HCT116 (cell line): ENCODE data around the gene PRDX3. TPM values are rescaled to one million over a fixed set of nuclear protein-coding genes. Genes with fewer than 3 reads are reported as not detected.

Experiments used
- ATAC-seq: fragments of 200-7000 bp; cut with Tn5 transposase; 2 replicates; pipeline ENCODE4 v1.9.1; 2020; ENCODE audit warnings: mild to moderate bottlenecking, moderate library complexity
- BruUV-seq: library from RNA; stranded (reverse); fragments of 400-500 nt; replicated peaks from 2 replicates; lab custom pipeline; 2021; lab: Mats Ljungman, UMichigan
- CTCF ChIA-PET: fragments of 300-600 bp; sonication (Branson Sonifier 250); formaldehyde crosslinking; loops from one replicate; lab custom pipeline; 2021; ENCODE audit warnings: antibody characterized with exemption; lab: Charles Lee
- POLR2A ChIA-PET: fragments of 300-600, 350-600 bp; sonication (Branson Sonifier 250); formaldehyde crosslinking; loops from one replicate; lab custom pipeline; 2021; ENCODE audit warnings: antibody characterized with exemption; lab: Charles Lee
- RAD21 ChIA-PET, 2 experiments: fragments of 300-600 bp; sonication (Branson Sonifier 250); formaldehyde crosslinking; loops; one replicate each; lab custom pipeline; 2023; ENCODE audit warnings: low total read pairs in 2 of 2; ENCODE audit not compliant: uncharacterized antibody in 2 of 2, unreplicated experiment in 2 of 2, low non-redundant PET in 1 of 2; lab: Charles Lee
- DNase-seq: peaks from one replicate; pipeline ENCODE4 v3.0.0-alpha.2; 2010; ENCODE audit warnings: low read depth, low spot score
- H2AFZ ChIP-seq: fragments of 200-600 bp; shearing (Covaris generic), sonication (generic); 2 replicates; pipeline ENCODE4 v1.6.1; 2017; ENCODE audit warnings: low read depth, mixed run types, mixed read lengths, antibody characterized with exemption, low read length; ENCODE audit not compliant: poor library complexity, severe bottlenecking
- H3K27ac ChIP-seq: 2 replicates; pipeline ENCODE4 v1.5.1; 2012; ENCODE audit warnings: low read depth, low read length
- H3K27me3 ChIP-seq: fragments of 200-600 bp; sonication (generic); 2 replicates; pipeline ENCODE4 v1.6.1; 2016; ENCODE audit warnings: mixed run types, low read length, mixed read lengths; ENCODE audit not compliant: insufficient read depth
- H3K36me3 ChIP-seq, 2 experiments: fragments of 200-500 bp in 1 of 2; fragments of 200-600 bp in 1 of 2; sonication (Bioruptor generic) in 1 of 2; sonication (generic) in 1 of 2; 2 replicates each; pipeline versions ENCODE4 v1.5.1 to v1.6.1; 2014 to 2016; ENCODE audit warnings: low read length in 2 of 2, inconsistent platforms in 1 of 2, mixed read lengths in 1 of 2, mixed run types in 1 of 2; ENCODE audit not compliant: insufficient read depth in 2 of 2, control insufficient read depth in 1 of 2
- H3K4me1 ChIP-seq, 2 experiments: fragments of 200-600 bp in 1 of 2; sonication (generic) in 1 of 2; 2 replicates each; pipeline versions ENCODE4 v1.5.1 to v1.6.1; 2012 to 2017; ENCODE audit warnings: low read length in 2 of 2, inconsistent platforms in 1 of 2, mild to moderate bottlenecking in 1 of 2, mixed read lengths in 1 of 2, mixed run types in 1 of 2, moderate library complexity in 1 of 2; ENCODE audit not compliant: insufficient read depth in 2 of 2, control insufficient read depth in 1 of 2
- H3K4me2 ChIP-seq: fragments of 200-600 bp; sonication (generic); 2 replicates; pipeline ENCODE4 v1.6.1; 2017; ENCODE audit warnings: mixed run types, low read length, mixed read lengths
- H3K4me3 ChIP-seq, 2 experiments: fragments of 200-600 bp in 1 of 2; sonication (generic) in 1 of 2; replicated peaks in 1 of 2; 2 replicates each; pipeline ENCODE4 v1.5.1; 2011 to 2016; ENCODE audit warnings: low read length in 2 of 2, control low read depth in 1 of 2, low read depth in 1 of 2, mild to moderate bottlenecking in 1 of 2, mixed read lengths in 1 of 2, mixed run types in 1 of 2
- H3K79me2 ChIP-seq: fragments of 200-600 bp; sonication (generic); 2 replicates; pipeline ENCODE4 v1.6.1; 2017; ENCODE audit warnings: mild to moderate bottlenecking, mixed run types, low read length, moderate library complexity, mixed read lengths; ENCODE audit not compliant: insufficient read depth
- H3K9ac ChIP-seq: fragments of 200-600 bp; sonication (generic); 2 replicates; pipeline ENCODE4 v1.6.1; 2016; ENCODE audit warnings: low read length, mixed read lengths
- H3K9me2 ChIP-seq: fragments of 200-600 bp; sonication (generic), shearing (Covaris generic); 2 replicates; pipeline ENCODE4 v1.6.1; 2017; ENCODE audit warnings: mixed run types, mild to moderate bottlenecking, moderate library complexity; ENCODE audit not compliant: insufficient read depth
- H3K9me3 ChIP-seq, 2 experiments: fragments of 200-500 bp in 1 of 2; fragments of 200-600 bp in 1 of 2; sonication (Bioruptor generic) in 1 of 2; sonication (generic) in 1 of 2; 2 replicates each; pipeline ENCODE4 v1.6.1; 2014 to 2017; ENCODE audit warnings: low read length in 2 of 2, mixed read lengths in 2 of 2, inconsistent platforms in 1 of 2, low read depth in 1 of 2, mild to moderate bottlenecking in 1 of 2, mixed run types in 1 of 2, moderate library complexity in 1 of 2; ENCODE audit not compliant: control insufficient read depth in 1 of 2, insufficient read depth in 1 of 2
- H4K20me1 ChIP-seq: fragments of 200-600 bp; sonication (generic), shearing (Covaris generic); 2 replicates; pipeline ENCODE4 v1.6.1; 2017; ENCODE audit warnings: mixed run types, mild to moderate bottlenecking, moderate library complexity; ENCODE audit not compliant: insufficient read depth
- JUND ChIP-seq: IDR thresholded peaks from 2 replicates; pipeline ENCODE4 v1.6.1; 2012
- SIN3A ChIP-seq: IDR thresholded peaks from 2 replicates; pipeline ENCODE4 v1.6.1; 2012; ENCODE audit warnings: low read depth
- SRF ChIP-seq: IDR thresholded peaks from 2 replicates; pipeline ENCODE4 v1.6.1; 2012; ENCODE audit warnings: low read depth
- ZNF274 ChIP-seq: fragments of 200-500 bp; sonication (Bioruptor generic); IDR thresholded peaks from 2 replicates; pipeline ENCODE4 v1.6.1; 2014; ENCODE audit warnings: mild to moderate bottlenecking, low read depth, low read length, inconsistent platforms
- intact Hi-C: fragments of 100-400 bp; cut with micrococcal nuclease; formaldehyde crosslinking; loops from 2 replicates; pipeline ENCODE4 v1.10.0; 2022
- total RNA-seq: library from RNA; stranded (reverse); gene quantifications from one replicate; pipeline ENCODE4 v1.2.1, GENCODE V29; 2021; ENCODE audit not compliant: unreplicated experiment

PRDX3 gene
- total RNA-seq, 1 experiment from 2014 or later: 281 TPM

DNA sequence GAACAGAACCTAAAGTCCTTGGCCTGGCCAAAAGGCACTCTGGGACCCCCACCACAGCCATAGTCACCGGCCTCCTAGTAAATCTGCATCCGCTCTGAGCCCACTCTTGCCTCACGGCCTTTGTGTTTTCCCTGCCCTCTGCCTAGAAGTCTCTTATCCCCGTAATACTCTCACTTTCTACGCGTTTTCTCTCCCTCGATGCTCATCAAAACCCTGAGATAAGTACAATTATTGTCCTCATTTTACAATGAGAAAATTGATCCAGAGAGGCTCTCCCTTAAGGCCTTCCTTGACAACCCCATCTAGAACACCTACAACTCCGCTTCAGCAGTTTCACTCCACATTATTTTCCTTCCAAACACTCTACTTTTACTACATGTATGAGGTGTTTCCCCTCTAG, 11.6 kb downstream of the PRDX3 start:
- H3K9ac ChIP-seq: no peak overlapping the region
- no peak overlapping the region for H2AFZ ChIP-seq
- H4K20me1 ChIP-seq: no peaks in the 10 kb centered on the region
- no TSS peak for BruUV-seq
- ChIA-PET RAD21 (no interaction called here), POLR2A (no interaction called here), CTCF (no interaction called here)
- ATAC-seq (no peak), DNase-seq (no peak)
- H3K4me1 ChIP-seq: peaks cover 10 to 24% of the 10 kb centered on the region in 2 experiments
- no peak overlapping the region for H3K4me2 ChIP-seq
- H3K79me2 ChIP-seq: peaks cover 22% of the 10 kb centered on the region
- H3K4me3 ChIP-seq: no peak overlapping the region
- no peak for TF ChIP-seq SIN3A
- TF ChIP-seq JUND: 0 out of 2 replicates have a peak, but pooled peaks have one; percentile 5
- no peak for TF ChIP-seq SRF
- peaks cover 32 to 59% of the 10 kb centered on the region in 2 experiments; a peak in 3 of 4 replicates for H3K36me3 ChIP-seq
- no peaks in the 10 kb centered on the region for H3K9me3 ChIP-seq
- no peak overlapping the region for H3K27ac ChIP-seq
- no peaks in the 10 kb centered on the region for H3K9me2 ChIP-seq
- intact Hi-C loops: no loop called here
- no peaks in the 10 kb centered on the region for H3K27me3 ChIP-seq

- CTCF ChIA-PET: no interaction called here
- peak overlapping the region; percentile 81 for H3K27ac ChIP-seq
- H3K9ac ChIP-seq: peak overlapping the region; percentile 95
Observed at GRCh38 chr10:119166564-119166963, 12.0 kb downstream of the PRDX3 start.

More at GRCh38 chr10:119166564-119166963, 12.0 kb downstream of the PRDX3 start:
- ChIA-PET RAD21 (no interaction called here), POLR2A (no interaction called here)
- peaks cover 24% of the 10 kb centered on the region for H3K79me2 ChIP-seq
- no peak for DNase-seq
- no peaks in the 10 kb centered on the region for H3K27me3 ChIP-seq
- no TSS peak for BruUV-seq
- intact Hi-C loops: no loop called here
- H2AFZ ChIP-seq: no peak overlapping the region
- peaks cover 10 to 24% of the 10 kb centered on the region in 2 experiments for H3K4me1 ChIP-seq
- H3K9me3 ChIP-seq: no peaks in the 10 kb centered on the region
- 0 out of 2 replicates have a peak, but pooled peaks have one; percentile 4 for TF ChIP-seq JUND
- TF ChIP-seq ZNF274: no peak
- H3K4me2 ChIP-seq: peak overlapping the region; percentile 94
- no peaks in the 10 kb centered on the region for H4K20me1 ChIP-seq
- no peaks in the 10 kb centered on the region for H3K9me2 ChIP-seq
- H3K4me3 ChIP-seq: no peak overlapping the region
- no peak for ATAC-seq
- peaks cover 28 to 61% of the 10 kb centered on the region in 2 experiments; a peak in 3 of 4 replicates for H3K36me3 ChIP-seq
